KG1 (cell line): ENCODE measurements around the gene SHISA7.

Source experiments
- DNase-seq: peaks from one replicate; lab custom pipeline; 2025; lab: John Stamatoyannopoulos, UW

Gene SHISA7

DNA sequence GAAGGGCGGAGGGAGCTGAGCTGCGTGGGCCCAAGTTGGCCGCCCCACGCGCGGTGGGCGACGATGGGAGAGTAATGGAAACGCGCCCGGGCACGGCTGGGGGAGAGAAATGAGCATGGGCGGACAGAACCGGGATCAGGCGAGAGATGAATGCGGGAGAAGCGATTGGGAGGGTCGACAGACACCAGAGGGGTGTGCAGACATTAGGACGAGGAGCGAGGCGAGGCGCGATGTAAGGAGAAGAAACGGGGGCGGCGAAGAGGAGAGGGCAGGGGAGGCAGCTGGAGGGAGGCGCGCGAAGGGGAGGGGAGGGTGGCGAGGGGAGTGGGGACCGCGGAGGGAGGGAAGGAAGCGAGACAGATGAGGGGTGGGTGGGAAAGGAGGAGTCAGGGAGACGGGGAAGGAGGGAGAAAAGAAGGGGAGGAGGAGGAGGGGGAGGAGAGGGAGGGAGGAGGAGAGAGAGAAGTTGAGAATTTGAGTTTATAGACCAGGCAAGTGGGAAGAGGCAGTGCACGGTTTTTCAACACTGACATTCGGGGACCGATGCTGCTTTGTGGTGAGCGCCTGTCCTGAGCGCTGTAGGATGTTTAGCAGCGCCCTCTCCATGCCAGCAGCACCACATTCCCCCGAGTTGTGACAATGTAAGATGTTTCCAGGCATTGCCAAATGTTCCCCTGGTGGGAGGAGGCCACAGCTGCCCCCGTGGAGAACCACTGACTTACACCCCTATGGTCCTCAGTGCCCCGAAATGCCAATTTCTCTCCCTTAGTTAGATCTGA is at the start of gene SHISA7:
TSS of gene SHISA7 (minus strand) at position 256 of the 779 bp plus-strand sequence. CDS start 437 bp downstream, outside the sequence.
- DNase-seq, result no peak

DNA sequence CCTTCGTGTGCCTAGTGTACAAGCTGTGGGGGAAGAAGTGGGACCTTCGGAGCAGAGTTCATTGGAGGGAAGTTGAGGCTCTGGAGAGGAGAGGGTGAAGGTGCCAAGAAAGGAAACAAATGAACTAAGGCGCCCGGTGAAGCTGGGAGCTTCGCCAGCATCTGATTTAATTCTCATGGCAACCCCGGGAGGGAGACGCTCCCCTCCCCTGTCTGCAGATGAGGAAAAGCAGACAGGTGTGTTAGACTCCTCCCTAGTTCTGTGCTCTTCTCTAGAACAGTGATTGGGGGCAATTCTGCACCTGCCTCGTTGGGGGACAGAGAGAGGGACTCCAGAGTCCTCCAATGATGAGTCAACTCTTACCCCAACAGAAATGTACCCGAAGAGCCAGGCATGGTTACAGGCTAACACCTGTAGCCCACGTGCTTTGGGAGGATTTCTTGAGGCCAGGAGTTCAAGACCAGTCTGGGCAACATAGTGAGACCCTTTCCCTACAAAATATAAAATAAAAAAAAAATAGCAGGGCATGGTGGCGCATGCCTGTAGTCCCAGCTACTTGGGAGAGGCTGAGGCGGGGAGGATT is 49.4 kb upstream of the SHISA7 start:
- DNase-seq, result no peak

DNA sequence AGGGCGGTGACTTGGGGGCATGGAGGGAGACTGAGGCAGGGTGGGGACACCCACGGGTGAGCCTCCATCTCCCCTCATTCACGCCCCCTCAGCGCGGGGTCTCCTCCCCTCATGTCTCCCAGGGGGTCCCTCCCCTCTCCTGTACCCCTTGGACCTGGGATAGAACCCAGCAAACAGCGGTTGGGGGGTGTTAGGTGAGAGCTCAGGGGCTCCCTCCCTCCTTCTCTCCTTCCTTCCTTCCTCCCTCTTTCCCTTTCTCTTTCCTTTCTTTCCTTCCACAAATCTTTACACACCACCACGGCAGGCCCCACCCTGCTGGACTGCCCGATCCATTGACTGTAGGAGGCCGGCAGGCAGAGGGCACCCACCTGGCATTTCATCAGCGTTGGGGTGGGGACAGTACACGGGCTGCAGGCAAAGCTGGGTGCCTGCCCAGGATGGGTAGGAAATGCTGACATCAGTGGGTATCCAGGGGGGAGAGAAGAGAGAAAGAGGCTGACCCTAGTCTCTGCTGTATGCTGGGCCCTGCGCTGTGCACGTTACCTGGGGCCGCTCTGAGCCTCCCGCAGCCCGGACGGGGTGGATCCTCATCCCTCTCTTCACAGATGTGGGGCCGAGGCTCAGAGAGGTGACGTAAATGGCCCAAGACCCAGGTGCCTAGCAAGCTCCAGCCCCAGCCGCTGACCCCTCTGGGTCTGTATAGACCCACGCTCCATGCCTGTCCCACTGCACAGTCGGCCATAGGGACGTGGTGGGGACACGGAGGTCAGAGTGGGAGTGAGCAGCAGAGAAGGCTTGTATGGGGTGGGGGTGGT is 48.7 kb upstream of the SHISA7 start:
- no peak for DNase-seq

DNA sequence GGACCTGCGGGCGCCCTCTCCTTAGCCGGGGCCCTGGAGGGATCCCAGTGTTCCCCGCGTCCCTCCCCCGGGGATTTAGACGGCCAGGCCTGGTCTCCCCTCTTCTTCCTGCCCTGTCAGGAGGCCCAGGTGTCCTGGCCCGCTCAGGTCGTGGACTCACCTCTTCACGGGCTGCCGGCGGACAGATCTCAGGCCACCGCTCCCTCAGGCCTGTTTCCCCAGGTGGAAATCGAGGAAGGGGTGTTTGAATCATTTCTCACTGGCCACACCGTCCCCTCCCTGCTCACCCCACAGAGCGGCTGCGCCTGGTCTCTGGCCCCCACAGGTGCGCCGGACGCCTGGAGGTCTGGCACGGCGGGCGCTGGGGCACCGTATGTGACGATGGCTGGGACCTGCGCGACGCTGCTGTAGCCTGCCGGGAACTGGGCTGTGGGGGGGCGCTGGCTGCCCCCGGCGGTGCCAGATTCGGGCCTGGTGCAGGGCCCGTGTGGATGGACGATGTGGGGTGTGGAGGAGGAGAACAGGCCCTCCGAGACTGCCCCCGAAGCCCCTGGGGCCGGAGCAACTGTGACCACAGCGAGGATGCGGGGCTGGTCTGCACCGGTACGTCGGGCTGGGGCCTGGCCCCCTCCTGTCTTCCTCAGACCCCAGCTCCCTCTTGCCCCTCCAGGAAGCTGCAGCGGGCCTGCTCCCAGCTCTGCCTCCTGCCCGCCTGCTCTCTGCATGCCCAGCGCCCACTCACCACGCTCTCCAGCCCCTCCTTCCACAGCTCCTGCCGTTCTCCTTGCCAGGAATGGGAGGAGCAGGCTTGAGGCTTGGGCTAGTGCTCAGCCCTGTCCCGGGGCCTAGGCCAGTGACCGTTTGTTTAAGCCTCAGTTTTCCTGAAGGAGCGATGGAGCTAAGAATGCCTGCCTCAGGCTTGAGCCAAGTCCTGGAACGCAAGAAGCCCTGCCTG is 47.7 kb upstream of the SHISA7 start:
- DNase-seq, result no peak

DNA sequence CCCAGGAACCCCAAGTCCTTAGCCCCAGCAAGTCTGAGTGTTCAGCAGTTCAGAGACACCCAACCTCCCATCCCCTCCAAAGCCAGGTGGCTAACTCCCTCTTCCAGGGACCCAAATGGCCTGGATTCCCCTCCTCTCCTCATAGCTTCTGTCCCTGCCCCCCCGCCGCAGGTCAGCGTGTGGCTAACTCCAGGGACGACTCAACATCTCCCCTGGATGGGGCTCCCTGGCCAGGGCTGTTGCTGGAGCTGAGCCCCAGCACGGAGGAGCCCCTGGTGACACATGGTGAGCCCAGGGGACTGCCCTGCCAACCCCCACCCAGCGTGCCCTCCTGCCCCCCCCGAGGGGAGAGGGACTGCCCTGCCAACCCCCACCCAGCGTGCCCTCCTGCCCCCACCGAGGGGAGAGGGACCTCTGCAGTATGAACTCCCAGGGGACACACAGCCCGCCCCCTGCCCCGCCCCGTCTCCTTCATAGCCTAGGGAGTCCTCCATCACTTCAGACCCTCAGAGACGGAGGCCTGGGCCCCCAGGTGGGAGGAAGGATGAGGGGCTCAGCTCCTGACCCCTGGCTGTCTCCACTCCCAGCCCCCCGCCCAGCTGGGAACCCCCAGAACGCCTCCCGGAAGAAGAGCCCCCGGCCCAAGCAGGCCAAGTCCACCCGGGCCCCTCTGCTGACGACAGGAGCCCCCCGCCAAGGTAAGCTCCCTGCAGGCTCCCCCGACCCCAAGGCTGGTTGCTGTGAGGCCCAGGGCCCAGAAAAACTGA is 46.8 kb upstream of the SHISA7 start:
- DNase-seq, result no peak

DNA sequence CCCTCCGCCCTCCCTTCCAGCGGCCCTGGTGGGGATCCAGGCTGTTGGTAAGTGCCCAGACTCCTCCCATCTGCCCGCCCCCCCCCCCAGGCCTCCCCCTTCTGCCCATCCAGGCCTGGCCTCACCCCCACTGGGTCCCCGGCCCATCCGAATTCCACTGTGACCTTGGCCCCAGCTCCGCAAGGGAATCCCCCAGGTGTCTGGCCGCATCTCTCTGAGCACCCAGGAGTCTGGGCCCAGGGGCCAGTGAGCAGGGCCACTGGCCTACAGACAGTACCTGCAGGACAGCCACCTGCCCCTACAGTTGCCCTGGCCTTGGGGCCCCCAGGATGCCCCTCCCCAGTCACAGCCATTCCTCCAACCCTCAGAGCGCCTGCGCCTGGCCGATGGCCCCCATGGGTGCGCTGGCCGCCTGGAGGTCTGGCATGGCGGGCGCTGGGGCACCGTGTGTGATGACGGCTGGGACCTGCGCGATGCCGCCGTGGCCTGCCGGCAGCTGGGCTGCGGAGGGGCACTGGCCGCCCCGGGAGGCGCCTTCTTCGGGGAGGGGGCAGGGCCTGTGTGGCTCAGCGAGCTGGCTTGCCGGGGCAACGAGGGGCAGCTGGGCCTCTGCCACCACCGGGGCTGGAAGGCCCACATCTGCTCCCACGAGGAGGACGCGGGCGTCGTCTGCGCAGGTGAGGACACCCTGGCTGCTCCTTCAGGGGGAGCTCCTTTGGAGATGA is 46.0 kb upstream of the SHISA7 start:
- no peak for DNase-seq

DNA sequence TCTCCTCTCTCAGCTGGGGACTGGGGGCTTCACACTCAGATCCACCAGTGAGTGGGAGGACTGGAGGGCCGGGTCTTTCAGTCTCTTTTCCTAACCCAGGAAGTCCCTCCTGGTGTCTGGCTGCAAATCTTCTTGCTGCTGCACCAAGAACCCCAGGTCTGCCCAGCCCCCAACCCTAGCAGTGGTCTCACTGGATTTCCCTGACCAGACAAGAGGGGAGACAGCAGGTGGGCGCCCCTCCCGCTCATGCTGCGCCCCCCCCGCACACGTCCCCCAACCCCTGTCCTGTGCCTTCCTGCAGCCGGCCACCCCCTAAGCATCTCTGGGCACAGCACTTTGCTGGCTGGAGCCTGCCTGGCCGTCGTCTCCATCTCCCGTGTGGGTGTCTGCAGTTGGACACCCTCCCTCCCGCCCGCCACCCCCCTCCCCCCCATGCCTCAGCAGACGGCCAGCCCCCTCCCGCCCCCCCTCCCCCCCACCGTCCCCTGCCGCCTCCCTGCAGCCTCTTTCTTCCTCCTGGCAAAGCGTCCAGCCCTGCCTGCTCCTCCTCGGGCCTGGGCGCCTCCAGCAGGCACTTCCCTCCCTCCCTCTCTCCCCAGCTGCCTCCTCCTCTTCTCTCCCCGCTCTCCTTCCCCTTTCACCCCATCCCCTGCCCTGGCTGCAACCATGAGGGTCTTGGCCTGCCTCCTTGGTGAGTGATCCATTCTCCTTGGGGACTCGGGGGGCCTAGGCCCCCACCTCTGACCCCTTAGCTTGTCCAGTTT is 45.0 kb upstream of the SHISA7 start, which contains the start of gene SSC5D:
TSS of gene SSC5D (plus strand) at position 513 of the 764 bp plus-strand sequence. CDS start at position 667, 154 bp downstream.
- no peak for DNase-seq

DNA sequence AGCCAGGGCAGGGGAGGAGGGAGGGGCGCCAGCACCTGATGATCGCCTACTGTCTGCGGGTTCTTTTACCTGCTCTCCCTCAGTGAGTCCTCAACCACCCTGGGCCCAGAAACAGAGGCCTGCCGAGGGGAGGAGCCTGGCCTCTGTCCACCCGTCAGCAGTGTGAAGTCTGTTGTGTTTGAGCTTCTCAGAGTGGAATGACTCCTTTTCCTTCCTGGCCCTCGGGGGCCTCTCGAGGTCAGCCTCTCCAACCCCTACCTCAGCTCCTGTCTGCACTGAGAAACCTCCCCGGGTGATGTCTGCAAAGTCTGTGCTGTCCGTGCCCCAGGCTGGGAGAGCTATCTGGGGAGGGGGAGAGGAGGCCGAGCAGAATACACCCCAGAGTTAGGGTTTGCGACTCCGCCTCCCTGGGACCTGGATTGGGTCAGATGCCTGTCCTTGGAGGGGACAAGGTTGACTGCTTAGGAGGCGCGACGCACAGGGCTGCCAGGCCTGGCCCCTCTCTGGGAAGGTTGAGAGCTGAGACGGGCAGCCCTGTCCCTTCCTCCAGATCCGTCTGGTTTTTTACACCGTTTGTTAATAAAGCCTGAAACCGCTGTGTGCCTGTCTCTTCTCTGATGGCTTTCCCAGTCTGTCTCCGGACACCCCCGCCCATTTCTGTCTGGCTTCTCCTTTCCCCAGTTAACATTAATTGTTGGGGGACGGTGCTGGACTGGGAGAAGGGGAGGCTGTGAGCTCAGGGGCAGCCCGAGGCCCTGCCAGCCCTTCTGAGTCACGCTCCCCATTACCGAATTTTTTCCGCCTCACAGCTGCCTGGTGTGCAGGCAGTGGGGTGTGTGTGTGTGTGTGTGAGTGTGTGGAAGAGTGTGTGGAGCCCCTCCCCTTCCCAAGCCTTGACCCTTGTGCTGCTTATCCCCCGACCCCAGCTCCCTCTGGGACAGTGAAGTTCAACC is 44.1 kb upstream of the SHISA7 start:
- DNase-seq, result no peak

DNA sequence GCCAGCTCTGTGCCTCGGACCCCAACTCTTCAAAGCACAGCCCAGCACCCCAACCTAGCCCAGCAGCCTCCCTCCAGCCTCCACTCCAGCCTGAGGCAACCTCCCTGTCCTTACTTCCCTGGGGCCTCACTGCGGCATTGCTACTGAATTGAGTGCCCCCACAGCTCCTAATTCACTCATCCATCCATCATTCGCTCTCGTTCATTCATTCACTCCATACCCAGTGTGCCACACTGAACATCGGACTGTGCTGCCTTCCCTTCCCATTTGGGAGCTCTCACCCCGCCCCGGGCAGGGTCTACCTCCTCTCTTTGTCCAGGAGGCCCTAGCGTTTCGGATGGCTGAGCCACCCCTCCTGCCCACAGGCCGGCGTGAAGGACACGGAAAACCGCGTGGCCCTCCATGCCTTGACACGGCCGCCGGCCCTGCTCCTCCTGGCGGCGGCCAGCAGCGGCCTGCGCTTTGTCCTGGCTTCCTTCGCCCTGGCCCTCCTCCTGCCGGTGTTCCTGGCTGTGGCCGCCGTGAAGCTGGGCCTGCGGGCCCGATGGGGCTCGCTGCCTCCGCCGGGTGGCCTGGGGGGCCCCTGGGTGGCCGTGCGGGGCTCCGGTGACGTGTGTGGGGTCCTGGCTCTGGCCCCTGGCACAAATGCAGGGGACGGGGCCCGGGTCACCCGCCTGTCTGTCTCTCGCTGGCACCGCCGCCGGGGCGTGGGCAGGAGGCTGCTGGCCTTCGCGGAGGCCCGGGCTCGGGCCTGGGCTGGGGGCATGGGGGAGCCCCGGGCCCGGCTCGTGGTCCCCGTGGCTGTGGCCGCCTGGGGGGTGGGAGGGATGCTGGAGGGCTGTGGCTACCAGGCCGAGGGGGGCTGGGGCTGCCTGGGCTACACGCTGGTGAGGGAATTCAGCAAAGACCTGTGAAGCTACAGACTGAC is 43.2 kb upstream of the SHISA7 start:
- DNase-seq, result no peak

DNA sequence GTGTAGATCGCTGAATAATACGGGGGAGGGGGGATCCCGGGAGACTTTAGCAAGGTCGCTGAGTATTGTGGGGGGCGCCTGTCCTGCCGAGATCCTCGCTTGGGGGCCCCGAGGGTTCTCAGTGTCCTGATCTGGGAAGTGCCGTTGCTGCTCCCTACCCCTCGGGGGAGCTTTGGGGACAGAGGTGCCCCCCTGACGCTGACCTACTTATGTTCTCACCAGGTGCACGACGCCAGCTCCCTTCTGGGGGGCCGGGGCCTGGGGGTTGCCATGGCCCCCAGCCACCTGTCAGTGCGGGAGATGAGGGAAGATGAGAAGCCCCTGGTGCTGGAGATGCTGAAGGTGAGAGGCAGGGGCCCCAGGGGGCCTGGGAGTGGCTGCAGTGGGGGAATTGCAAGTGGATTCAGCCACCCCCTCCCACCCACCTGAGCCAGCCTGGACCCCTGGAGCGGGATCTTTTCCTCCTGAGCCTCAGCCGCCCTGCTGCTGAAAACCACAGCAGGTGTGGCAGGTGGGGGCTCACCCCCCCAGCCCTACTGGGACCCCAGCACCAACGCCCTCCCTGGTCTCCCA is 42.4 kb upstream of the SHISA7 start:
- DNase-seq, result no peak

DNA sequence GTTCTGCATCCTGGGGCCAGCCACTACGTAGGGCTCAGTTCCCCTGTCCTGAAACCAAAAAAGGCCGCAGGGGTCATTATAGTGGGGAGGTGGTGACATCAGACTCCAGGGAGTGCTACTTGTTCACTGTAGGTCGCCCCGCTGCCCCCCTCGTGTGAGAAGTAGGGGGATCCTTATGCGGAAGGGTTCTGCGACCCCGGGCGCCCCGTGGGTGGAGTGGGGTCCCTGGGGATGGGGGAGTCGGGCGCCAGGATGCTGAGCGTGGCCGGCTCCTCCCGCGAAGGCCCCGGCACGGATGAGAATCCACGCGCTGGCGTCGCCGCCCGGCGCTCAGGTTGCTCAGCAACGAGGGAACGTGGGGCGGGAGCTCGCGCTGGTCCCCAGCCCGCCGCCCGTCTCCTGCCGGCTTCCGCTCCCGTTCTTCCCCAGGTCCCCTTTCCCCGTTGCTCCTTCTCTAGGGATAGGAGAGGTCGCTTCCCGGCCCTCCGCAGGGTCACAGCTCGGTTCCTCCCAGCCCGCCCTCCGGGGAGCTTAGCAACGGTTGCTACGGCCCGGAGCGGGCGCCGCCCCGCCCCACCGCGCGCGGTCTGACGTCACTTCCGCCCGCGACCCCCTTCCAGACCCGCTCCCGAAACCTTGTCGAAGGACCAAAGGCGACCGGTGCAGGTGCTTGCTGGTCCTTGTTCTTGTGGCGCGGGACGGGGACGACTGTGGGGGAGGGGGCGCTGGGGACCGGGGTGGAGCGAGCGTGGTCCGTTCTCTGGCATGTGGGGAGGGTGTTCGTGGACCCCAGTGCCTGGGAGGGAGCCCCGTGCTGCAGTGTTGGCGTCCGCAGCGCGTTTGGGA is 41.7 kb upstream of the SHISA7 start, which contains the start of gene NAT14:
TSS of gene NAT14 (plus strand) at position 596 of the 846 bp plus-strand sequence. CDS start 521 bp downstream, outside the sequence.
- DNase-seq, result peak; percentile 64

DNA sequence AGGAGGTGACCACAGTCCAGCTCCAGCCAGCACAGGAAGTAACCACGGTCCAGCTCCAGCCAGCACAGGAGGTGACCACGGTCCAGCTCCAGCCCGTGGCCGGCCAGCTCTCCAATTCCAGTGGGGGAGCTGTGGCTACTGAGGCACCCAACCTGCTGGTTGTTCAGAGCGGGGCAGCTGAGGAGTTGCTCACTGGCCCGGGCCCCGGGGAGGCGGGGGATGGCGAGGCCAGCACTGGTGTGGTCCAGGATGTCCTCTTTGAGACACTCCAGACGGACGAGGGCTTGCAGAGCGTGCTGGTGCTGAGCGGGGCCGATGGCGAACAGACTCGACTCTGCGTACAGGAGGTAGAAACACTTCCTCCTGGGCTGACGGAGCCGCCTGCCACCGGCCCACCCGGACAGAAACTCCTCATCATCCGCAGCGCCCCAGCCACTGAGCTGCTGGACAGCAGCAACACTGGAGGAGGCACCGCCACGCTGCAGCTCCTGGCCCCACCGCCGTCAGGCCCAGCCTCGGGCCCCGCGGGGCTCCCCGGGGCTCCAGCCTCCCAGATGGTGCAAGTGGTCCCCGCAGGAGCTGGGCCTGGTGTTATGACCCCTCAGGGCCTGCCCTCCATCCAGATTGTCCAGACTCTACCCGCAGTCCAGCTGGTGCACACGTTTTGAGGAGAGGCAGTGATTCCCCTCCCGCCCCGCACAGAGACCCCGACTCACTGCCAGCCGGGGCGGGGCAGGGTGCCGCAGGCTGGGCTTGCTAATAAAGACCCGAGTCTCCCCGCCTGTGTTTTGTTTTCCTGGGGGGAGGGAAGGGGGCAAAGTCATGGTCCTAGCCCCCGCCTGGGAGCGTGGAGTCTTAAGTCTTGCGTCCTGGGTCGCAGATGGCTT is 40.8 kb upstream of the SHISA7 start:
- no peak for DNase-seq

DNA sequence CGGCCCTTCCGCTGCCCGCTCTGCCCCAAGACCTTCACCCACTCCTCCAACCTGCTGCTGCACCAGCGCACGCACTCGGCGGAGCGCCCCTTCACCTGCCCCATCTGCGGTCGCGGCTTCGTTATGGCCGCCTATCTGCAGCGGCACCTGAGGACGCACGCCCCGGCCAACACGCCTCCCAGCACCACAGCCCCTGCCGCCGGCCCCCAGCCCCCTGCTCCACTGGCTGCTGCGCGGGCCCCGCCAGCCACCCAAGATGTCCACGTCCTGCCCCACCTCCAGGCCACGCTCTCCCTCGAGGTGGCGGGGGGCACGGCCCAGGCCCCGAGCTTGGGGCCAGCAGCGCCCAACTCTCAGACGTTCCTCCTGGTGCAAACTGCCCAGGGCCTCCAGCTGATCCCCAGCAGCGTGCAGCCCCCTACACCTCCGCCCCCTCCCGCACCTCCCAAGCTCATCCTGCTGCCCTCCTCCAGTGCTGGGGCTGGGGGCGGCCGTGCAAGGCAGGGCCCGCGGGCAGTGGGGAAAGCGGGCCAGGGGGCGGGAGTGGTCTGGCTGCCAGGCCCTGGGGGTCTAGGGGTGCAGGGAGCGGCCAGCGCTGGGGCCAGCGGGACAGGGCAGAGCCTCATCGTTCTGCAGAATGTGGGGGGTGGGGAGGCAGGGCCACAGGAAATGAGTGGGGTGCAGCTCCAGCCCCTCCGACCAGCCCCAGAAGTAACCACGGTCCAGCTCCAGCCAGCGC is 40.0 kb upstream of the SHISA7 start:
- no peak for DNase-seq
